ENCODE results near the gene MLLT6. TPM values are rescaled to one million over a fixed set of nuclear protein-coding genes. Genes with fewer than 3 reads are reported as not detected.

Gene MLLT6
- total and polyA plus RNA-seq, 2 of the 13 experiments (the other 11 are each of a cell fraction or from before 2014, with no cell fraction given), result 50.7 to 69.5 TPM

DNA sequence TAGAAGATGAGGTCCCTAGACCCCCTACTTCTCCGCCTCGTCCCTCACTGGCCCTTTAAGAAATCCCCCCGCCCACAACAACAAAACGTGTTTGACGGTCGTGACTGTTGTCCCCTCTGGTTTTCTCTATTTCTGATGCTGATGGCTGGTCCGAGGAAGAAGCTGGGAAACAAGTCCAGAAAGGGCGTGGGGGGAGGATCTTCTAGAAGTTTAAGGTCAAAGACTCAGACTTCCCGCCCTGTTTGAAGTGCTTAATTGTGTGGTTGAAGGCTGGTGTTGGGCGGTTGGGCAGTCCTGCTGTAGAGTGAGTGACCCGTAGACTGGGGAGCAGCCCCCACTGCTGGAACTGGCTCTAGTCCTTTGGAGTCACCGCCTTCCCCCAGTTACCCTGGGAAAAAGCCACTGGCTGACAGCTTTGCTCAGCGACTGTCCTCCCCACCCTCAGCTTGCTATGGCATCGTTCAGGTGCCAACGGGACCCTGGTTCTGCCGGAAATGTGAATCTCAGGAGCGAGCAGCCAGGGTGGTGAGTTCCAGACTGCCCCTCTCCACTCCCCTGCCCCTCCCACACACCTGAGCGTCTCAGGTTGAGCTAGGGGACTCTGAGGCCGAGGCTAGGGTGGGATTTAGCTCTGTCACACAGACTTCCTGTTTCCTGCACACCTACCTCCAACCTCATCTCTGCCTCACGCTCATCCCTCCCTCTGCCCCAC is 1.6 kb downstream of the MLLT6 start (continued):
- TF ChIP-seq, protein P1, sequence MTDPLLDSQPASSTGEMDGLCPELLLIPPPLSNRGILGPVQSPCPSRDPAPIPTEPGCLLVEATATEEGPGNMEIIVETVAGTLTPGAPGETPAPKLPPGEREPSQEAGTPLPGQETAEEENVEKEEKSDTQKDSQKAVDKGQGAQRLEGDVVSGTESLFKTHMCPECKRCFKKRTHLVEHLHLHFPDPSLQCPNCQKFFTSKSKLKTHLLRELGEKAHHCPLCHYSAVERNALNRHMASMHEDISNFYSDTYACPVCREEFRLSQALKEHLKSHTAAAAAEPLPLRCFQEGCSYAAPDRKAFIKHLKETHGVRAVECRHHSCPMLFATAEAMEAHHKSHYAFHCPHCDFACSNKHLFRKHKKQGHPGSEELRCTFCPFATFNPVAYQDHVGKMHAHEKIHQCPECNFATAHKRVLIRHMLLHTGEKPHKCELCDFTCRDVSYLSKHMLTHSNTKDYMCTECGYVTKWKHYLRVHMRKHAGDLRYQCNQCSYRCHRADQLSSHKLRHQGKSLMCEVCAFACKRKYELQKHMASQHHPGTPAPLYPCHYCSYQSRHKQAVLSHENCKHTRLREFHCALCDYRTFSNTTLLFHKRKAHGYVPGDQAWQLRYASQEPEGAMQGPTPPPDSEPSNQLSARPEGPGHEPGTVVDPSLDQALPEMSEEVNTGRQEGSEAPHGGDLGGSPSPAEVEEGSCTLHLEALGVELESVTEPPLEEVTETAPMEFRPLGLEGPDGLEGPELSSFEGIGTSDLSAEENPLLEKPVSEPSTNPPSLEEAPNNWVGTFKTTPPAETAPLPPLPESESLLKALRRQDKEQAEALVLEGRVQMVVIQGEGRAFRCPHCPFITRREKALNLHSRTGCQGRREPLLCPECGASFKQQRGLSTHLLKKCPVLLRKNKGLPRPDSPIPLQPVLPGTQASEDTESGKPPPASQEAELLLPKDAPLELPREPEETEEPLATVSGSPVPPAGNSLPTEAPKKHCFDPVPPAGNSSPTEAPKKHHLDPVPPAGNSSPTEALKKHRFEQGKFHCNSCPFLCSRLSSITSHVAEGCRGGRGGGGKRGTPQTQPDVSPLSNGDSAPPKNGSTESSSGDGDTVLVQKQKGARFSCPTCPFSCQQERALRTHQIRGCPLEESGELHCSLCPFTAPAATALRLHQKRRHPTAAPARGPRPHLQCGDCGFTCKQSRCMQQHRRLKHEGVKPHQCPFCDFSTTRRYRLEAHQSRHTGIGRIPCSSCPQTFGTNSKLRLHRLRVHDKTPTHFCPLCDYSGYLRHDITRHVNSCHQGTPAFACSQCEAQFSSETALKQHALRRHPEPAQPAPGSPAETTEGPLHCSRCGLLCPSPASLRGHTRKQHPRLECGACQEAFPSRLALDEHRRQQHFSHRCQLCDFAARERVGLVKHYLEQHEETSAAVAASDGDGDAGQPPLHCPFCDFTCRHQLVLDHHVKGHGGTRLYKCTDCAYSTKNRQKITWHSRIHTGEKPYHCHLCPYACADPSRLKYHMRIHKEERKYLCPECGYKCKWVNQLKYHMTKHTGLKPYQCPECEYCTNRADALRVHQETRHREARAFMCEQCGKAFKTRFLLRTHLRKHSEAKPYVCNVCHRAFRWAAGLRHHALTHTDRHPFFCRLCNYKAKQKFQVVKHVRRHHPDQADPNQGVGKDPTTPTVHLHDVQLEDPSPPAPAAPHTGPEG (CRISPR knock-in tag; IDR thresholded peaks at IDR 0.05), result no peak
- TF ChIP-seq TOPORS (CRISPR knock-in tag; IDR thresholded peaks at IDR 0.05), result 0 out of 2 replicates have a peak, but pooled peaks have one; percentile 57
- TF ChIP-seq DNMT1 (CRISPR knock-in tag; IDR thresholded peaks at IDR 0.05), result no peak
- TF ChIP-seq ZNF598 (CRISPR knock-in tag; IDR thresholded peaks at IDR 0.05; ENCODE audit: borderline replicate concordance), result no peak
- TF ChIP-seq RBM39 (IDR thresholded peaks at IDR 0.05; ENCODE audit: low read depth, low read length, poor library complexity, severe bottlenecking), result no peak
- no peak for TF ChIP-seq SCMH1 (CRISPR knock-in tag; IDR thresholded peaks at IDR 0.05; ENCODE audit: borderline replicate concordance)
- no peak; the same call in 1 of the 2 replicates for TF ChIP-seq ZNF607 (CRISPR knock-in tag; IDR thresholded peaks at IDR 0.05; ENCODE audit: borderline replicate concordance)
- 0 out of 2 replicates have a peak, but pooled peaks have one; percentile 11 for TF ChIP-seq CENPT (CRISPR knock-in tag; IDR thresholded peaks at IDR 0.05; ENCODE audit: low read depth)
- TF ChIP-seq ZNF558 (CRISPR knock-in tag; IDR thresholded peaks at IDR 0.05; ENCODE audit: borderline replicate concordance), result no peak; the same call in 1 of the 2 replicates
- TF ChIP-seq ZNF572 (CRISPR knock-in tag; IDR thresholded peaks at IDR 0.05), result peak; percentile 79; the same call in 1 of the 2 replicates
- no peak for TF ChIP-seq NONO (IDR thresholded peaks at IDR 0.05)
- no peak for TF ChIP-seq NONO (CRISPR knock-in tag; conservative IDR thresholded peaks at IDR 0.05)
- TF ChIP-seq, protein P2, sequence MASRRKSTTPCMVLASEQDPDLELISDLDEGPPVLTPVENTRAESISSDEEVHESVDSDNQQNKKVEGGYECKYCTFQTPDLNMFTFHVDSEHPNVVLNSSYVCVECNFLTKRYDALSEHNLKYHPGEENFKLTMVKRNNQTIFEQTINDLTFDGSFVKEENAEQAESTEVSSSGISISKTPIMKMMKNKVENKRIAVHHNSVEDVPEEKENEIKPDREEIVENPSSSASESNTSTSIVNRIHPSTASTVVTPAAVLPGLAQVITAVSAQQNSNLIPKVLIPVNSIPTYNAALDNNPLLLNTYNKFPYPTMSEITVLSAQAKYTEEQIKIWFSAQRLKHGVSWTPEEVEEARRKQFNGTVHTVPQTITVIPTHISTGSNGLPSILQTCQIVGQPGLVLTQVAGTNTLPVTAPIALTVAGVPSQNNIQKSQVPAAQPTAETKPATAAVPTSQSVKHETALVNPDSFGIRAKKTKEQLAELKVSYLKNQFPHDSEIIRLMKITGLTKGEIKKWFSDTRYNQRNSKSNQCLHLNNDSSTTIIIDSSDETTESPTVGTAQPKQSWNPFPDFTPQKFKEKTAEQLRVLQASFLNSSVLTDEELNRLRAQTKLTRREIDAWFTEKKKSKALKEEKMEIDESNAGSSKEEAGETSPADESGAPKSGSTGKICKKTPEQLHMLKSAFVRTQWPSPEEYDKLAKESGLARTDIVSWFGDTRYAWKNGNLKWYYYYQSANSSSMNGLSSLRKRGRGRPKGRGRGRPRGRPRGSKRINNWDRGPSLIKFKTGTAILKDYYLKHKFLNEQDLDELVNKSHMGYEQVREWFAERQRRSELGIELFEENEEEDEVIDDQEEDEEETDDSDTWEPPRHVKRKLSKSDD (CRISPR knock-in tag; IDR thresholded peaks at IDR 0.05; ENCODE audit: low read depth), result no peak; the same call in 1 of the 2 replicates
- TF ChIP-seq, protein P3, sequence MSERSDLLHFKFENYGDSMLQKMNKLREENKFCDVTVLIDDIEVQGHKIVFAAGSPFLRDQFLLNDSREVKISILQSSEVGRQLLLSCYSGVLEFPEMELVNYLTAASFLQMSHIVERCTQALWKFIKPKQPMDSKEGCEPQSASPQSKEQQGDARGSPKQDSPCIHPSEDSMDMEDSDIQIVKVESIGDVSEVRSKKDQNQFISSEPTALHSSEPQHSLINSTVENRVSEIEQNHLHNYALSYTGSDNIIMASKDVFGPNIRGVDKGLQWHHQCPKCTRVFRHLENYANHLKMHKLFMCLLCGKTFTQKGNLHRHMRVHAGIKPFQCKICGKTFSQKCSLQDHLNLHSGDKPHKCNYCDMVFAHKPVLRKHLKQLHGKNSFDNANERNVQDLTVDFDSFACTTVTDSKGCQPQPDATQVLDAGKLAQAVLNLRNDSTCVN (CRISPR knock-in tag; IDR thresholded peaks at IDR 0.05; ENCODE audit: borderline replicate concordance), result 0 out of 2 replicates have a peak, but pooled peaks have one; percentile 17
- no peak for TF ChIP-seq ZNF235 (CRISPR knock-in tag; IDR thresholded peaks at IDR 0.05; ENCODE audit: borderline replicate concordance)

Data from HepG2 (cell line).